ENCODE measurements around the gene OPTN. TPM values are rescaled to one million over a fixed set of nuclear protein-coding genes. Genes with fewer than 3 reads are reported as not detected.

Gene OPTN
- total RNA-seq, 4 donors from 2014 or later, result 62.1 to 81.5 (median 73.7) TPM

DNA sequence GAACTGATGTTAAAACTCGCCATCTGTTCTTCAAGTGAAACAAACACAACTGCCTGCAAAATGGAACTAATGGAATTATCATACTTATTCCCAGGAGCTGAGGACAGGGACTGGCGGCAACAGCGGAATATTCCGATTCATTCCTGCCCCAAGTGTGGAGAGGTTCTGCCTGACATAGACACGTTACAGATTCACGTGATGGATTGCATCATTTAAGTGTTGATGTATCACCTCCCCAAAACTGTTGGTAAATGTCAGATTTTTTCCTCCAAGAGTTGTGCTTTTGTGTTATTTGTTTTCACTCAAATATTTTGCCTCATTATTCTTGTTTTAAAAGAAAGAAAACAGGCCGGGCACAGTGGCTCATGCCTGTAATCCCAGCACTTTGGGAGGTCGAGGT lies 36.7 kb downstream of the OPTN start:
- DNase-seq (ENCODE audit: low spot score in 2 of 2), result no peak
- H3K4me1 ChIP-seq, result no peaks in the 10 kb centered on the region
- H3K27ac ChIP-seq, result no peak overlapping the region
- WGBS, 2 donors, result 93 to 96% methylated on average over 8 of the region's 8 CpGs
- H3K27me3 ChIP-seq, result no peaks in the 10 kb centered on the region
- no peak overlapping the region for H3K4me3 ChIP-seq
- H3K9me3 ChIP-seq, result no peaks in the 10 kb centered on the region
- no peak for TF ChIP-seq EP300 (IDR thresholded peaks at IDR 0.05)
- peaks cover 4 to 99% (median 16%) of the 10 kb centered on the region in 3 donors for H3K36me3 ChIP-seq

DNA sequence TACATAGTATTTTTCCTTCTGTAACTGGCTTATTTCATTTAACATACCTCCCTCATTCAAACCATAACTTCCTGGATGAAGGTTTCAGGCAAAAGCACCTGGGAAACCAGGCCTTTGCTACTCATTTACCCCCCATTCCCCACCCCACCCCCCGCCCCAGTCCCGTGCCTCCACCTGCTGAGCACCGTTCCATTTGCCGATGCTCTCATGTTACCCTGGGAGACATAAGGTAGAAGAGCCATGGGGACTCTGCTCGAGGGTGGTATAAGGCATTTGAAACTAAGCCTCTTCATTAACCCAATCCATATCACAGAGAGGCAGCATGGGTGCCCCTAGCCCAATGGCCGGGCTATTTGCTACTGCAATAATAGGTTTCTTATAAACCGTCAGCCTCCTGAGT lies 39.2 kb downstream of the OPTN start:
- H3K9me3 ChIP-seq, result no peaks in the 10 kb centered on the region
- TF ChIP-seq, protein P1, sequence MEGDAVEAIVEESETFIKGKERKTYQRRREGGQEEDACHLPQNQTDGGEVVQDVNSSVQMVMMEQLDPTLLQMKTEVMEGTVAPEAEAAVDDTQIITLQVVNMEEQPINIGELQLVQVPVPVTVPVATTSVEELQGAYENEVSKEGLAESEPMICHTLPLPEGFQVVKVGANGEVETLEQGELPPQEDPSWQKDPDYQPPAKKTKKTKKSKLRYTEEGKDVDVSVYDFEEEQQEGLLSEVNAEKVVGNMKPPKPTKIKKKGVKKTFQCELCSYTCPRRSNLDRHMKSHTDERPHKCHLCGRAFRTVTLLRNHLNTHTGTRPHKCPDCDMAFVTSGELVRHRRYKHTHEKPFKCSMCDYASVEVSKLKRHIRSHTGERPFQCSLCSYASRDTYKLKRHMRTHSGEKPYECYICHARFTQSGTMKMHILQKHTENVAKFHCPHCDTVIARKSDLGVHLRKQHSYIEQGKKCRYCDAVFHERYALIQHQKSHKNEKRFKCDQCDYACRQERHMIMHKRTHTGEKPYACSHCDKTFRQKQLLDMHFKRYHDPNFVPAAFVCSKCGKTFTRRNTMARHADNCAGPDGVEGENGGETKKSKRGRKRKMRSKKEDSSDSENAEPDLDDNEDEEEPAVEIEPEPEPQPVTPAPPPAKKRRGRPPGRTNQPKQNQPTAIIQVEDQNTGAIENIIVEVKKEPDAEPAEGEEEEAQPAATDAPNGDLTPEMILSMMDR (IDR thresholded peaks at IDR 0.05), result no peak
- no peak for TF ChIP-seq POLR2A (IDR thresholded peaks at IDR 0.05)
- TF ChIP-seq EP300 (IDR thresholded peaks at IDR 0.05), result no peak
- H3K36me3 ChIP-seq, result peaks cover 2 to 92% (median 16%) of the 10 kb centered on the region in 3 donors
- no peak overlapping the region for H3K27ac ChIP-seq
- no peaks in the 10 kb centered on the region for H3K27me3 ChIP-seq
- 70 to 72% methylated on average over 7 of the region's 7 CpGs for WGBS, 2 donors
- no peaks in the 10 kb centered on the region for H3K4me1 ChIP-seq
- no peak overlapping the region for H3K4me3 ChIP-seq
- DNase-seq (ENCODE audit: low spot score in 2 of 2), result no peak

DNA sequence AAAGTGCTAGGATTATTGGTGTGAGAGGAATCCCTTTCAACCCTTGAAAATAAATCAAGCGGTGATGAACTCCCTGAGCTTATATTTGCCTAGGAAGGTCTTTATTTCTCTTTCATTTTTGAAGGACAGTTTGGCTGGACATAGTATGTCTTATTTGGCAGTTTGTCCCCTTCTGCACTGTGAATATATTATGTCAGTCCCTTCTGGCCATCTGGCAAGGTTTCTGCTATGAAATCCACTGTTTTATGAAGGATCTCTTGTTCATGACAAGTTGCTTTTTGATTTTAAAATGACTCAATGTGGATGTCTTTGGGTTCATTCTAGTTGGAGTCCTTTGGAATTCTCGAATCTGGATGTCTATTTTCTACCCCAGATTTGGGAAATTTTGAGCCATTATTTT lies 39.7 kb downstream of the OPTN start:
- no peaks in the 10 kb centered on the region for H3K4me1 ChIP-seq
- no peak overlapping the region for H3K4me3 ChIP-seq
- H3K27ac ChIP-seq, result no peak overlapping the region
- H3K36me3 ChIP-seq, result peaks cover 0 to 87% (median 16%) of the 10 kb centered on the region in 3 donors
- no peak for TF ChIP-seq POLR2A (IDR thresholded peaks at IDR 0.05)
- no peak for TF ChIP-seq EP300 (IDR thresholded peaks at IDR 0.05)
- TF ChIP-seq, protein P1 (IDR thresholded peaks at IDR 0.05), result no peak
- no peak for DNase-seq (ENCODE audit: low spot score in 2 of 2)
- WGBS, 2 donors, result 49 to 51% methylated on average over 2 of the region's 2 CpGs
- H3K9me3 ChIP-seq, result peaks cover 0 to 3% (median 0%) of the 10 kb centered on the region in 4 donors
- no peaks in the 10 kb centered on the region for H3K27me3 ChIP-seq

DNA sequence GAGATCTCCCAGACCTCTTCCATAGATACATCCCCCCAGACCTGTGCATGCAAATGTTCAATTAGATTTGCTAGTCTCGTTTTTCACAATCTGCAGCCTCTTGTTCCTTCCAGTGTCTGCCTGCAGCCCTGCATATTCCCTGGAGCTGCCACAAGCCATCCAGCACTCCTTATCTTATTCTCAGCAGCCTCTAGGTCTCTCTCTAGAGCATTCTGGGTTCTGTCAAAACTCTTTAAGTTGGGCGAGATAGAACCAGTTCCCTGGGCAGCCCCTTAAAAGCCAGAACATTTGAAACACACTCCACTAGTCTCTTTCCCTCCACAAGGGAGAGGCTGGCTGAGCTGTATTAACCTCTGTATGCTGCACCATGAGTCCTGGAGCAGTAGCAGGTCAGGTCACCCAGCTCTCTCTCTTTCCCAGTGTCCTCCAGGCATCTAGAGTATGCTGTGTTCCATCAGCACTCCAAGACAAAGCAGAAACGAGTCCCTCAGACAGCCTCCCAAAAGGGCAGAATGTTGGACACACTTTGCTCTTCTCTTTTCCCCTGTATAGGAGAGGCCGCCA lies 40.7 kb downstream of the OPTN start:
- TF ChIP-seq, protein P1 (IDR thresholded peaks at IDR 0.05), result no peak
- TF ChIP-seq POLR2A (IDR thresholded peaks at IDR 0.05) (no peak), EP300 (IDR thresholded peaks at IDR 0.05) (no peak)
- Histone ChIP-seq H3K27me3 (no peaks in the 10 kb centered on the region), H3K4me1 (no peaks in the 10 kb centered on the region), H3K27ac (no peak overlapping the region), H3K4me3 (no peak overlapping the region), H3K36me3 (peaks cover 0 to 77% (median 11%) of the 10 kb centered on the region in 3 donors), H3K9me3 (peaks cover 0 to 5% (median 0%) of the 10 kb centered on the region in 4 donors)
- no peak for DNase-seq (ENCODE audit: low spot score in 2 of 2)
- WGBS, 2 donors, result 79 to 89% methylated on average over 4 of the region's 4 CpGs

DNA sequence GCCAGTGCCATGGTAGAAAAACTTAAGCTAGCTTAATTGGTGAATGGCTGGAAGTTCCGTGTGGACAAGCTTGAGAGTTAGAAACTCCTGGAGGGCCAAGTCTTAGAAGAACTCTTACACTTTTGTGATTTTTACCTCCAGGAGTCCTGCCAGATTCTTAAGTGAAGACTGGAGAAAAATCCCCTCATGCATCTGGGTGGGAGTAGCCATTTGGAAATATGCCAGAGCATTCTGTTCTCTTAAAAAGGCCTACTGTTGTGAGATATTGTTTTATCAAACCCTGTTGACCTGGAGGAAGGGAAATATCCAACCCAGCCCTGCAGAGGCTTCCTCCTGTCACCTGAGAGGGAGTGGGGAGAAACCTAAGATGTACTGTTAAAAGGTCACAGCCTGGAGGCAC lies 43.8 kb downstream of the OPTN start:
- H3K36me3 ChIP-seq, result peaks cover 0 to 47% (median 0%) of the 10 kb centered on the region in 3 donors
- H3K27ac ChIP-seq, result no peak overlapping the region
- TF ChIP-seq, protein P1 (IDR thresholded peaks at IDR 0.05), result no peak
- TF ChIP-seq EP300 (IDR thresholded peaks at IDR 0.05) (no peak), POLR2A (IDR thresholded peaks at IDR 0.05) (no peak)
- no peaks in the 10 kb centered on the region for H3K4me1 ChIP-seq
- 86 to 95% methylated on average over 1 of the region's 1 CpG for WGBS, 2 donors
- no peak for DNase-seq (ENCODE audit: low spot score in 2 of 2)
- H3K4me3 ChIP-seq, result no peak overlapping the region
- H3K9me3 ChIP-seq, result peaks cover 0 to 22% (median 0%) of the 10 kb centered on the region in 4 donors
- H3K27me3 ChIP-seq, result no peaks in the 10 kb centered on the region
